ENCODE measurements around the gene USP25. TPM values are rescaled to one million over a fixed set of nuclear protein-coding genes. Genes with fewer than 3 reads are reported as not detected.

Gene USP25
- total and polyA plus RNA-seq, 9 of the 15 experiments (the other 6 are each of a cell fraction or from before 2014, with no cell fraction given), result 7.8 to 44.9 (median 31.4) TPM

GRCh38 chr21:15788847-15789523 lies 59.2 kb downstream of the USP25 start:
- Histone ChIP-seq H3K9me3 (replicated peaks; ENCODE audit: control insufficient read depth, insufficient read depth, low read depth, low read length) (no peaks in the 10 kb centered on the region), H3K27me3 (ENCODE audit: control insufficient read depth in 2 of 2, insufficient read depth in 2 of 2, low read length in 2 of 2) (no peaks in the 10 kb centered on the region), H4K20me1 (replicated peaks; ENCODE audit: control insufficient read depth, insufficient read depth, low read length) (no peaks in the 10 kb centered on the region), H3K36me3 (ENCODE audit: control insufficient read depth, insufficient read depth, low read length) (peaks cover 5% of the 10 kb centered on the region; the same call in 1 of the 3 replicates), H3K79me2 (ENCODE audit: control insufficient read depth, insufficient read depth, low read length) (0 out of 3 replicates have a peak, but pooled peaks cover 9% of the 10 kb centered on the region), H3K4me3 (no peak overlapping the region), H3K27ac (ENCODE audit: extremely low read depth, low read depth, low read length) (no peak overlapping the region), H3K9ac (ENCODE audit: insufficient read depth in 1 of 2, low read depth in 2 of 2, low read length in 2 of 2) (no peak overlapping the region), H3K4me2 (ENCODE audit: insufficient read depth, low read length) (no peak overlapping the region), H3K4me1 (replicated peaks in 1 of 2; ENCODE audit: control insufficient read depth in 2 of 2, insufficient read depth in 2 of 2, low read length in 2 of 2) (no peaks in the 10 kb centered on the region), H3K9me1 (ENCODE audit: control insufficient read depth, insufficient read depth, low read length) (no peaks in the 10 kb centered on the region), H2AFZ (ENCODE audit: low read depth, low read length) (no peak overlapping the region)
- CTCF ChIA-PET (ENCODE audit: low intra/inter-chr PET ratio), result no interaction called here
- WGBS (ENCODE audit: insufficient coverage, low coverage, missing lambda C conversion rate), result 90% methylated on average over 4 of the region's 4 CpGs
- FAIRE-seq (no peak), ATAC-seq (no peak; the same call in 2 of the 3 replicates), DNase-seq (ENCODE audit: extremely low read depth in 1 of 4, low spot score in 3 of 4) (no peak)
- TF ChIP-seq FOXP1 (CRISPR knock-in tag; IDR thresholded peaks at IDR 0.05) (no peak), BRD9 (IDR thresholded peaks at IDR 0.05; ENCODE audit: low read depth, partially characterized antibody) (no peak), PKNOX1 (IDR thresholded peaks at IDR 0.05) (no peak), HMBOX1 (IDR thresholded peaks at IDR 0.05) (no peak), PTTG1 (tag; IDR thresholded peaks at IDR 0.05; ENCODE audit: low read depth) (no peak), ZNF174 (CRISPR knock-in tag; IDR thresholded peaks at IDR 0.05) (no peak), FOXO4 (CRISPR knock-in tag; IDR thresholded peaks at IDR 0.05) (no peak), PTRF (tag; IDR thresholded peaks at IDR 0.05) (no peak), PYGO2 (tag; IDR thresholded peaks at IDR 0.05) (no peak)
- POLR2A ChIA-PET, result no interaction called here
- intact Hi-C loops (cut with micrococcal nuclease), result no loop called here
- BruUV-seq (replicated peaks), result no TSS peak
- in situ Hi-C loops (cut with MboI), result no loop called here
